ENCODE data around the gene SORL1.

SORL1 gene

DNA sequence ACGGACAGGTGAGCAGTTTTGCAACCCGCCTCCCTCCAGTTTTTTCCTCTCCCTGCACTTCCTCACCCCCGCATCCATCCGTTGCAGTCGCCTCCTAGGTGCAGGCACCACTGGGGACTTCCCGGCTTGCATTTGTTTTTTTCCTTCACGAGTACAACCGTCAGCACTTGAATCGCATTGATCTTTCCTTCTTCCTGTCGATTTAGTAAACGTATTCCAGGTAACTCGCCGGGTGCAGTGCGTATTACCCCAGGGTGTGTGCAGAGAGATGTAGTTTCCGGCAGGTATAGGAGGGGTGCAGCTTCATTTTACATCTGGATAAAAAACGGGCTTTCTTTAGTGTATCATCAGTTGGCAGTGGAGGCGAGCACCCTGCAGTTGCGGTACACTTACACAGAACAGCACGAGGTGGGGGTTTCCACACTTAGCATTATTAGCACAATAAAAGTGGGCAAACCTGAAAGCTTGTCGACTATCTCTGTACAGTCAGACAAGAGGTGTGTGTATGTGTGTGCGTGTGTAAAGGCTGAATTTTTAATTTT is 566 bp downstream of the SORL1 start, which contains the start of gene SORL1-AS1:
SORL1-AS1 (minus strand) TSS at position 359 of the 542 bp plus-strand sequence.
- no peak for DNase-seq

DNA sequence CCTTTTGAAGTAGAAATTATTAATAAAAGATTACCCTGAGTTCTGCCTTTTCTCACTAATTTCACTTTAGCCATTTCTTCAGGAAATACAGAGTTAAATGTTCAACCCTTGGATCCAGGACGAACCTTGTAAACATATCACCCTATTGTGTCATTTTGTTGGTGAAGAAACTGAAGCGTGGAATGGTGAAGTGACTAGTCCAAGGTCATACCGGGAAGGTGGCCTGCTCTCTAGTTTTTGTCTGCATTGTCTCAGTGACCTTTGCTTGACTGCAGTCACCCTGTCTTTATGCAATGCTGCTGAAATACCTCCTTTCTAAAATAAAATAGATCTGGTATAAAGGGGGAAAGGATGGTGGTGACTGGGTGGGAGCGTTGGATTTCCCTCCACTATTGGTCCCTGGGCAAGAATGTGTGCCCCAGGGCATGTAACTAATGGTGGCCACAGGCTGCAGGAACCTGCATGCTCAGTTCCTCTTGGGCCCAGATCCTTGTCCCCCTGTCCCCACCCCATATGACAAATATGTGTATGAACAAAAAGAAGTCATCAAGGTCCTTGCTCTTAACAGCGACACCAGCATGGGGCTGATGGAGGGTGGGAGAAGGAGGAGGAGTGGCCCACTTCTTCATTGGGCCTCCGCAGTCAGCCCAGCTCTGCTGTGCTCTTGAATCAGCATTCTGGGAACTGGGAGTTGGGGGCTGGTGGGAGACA is 1.6 kb downstream of the SORL1 start:
- DNase-seq: no peak

DNA sequence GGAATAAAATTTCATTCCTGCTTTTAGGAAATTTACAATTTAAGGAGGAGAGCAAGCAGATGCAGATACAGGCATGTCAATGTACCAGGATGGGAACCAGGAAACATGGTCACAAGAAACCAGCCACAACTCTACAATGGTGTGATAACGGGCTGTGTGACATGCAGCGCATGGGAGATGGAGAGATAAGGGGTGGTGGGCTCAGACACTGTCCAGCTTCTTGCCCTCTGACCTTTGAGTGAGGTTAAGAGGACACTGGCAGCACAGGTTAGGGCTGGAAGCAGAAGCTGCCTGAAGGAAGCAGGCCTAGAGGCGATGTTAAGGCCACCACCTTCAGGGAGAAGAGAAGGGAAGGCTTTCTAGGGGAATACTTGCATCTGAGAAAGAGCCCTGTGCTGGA is 3.0 kb downstream of the SORL1 start:
- no peak for DNase-seq

DNA sequence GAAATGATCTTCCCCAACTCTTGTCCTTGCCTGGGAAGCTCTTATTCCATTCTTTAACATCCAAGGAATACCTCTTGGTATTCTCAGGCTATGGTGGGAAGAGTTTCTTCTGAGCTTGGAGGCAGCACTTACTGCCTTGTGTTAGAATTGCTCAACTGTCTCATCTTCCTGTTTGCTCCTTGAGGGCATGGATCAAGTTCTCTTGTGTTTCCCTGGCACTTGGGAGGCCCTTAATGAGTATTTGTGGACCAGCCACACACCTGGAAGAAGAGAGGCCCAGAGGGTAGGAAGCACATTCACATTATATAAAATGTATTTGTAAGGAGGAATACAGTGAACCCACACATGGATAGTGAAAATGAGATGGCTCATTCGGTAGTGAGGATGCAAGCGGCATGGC is 4.0 kb downstream of the SORL1 start:
- DNase-seq: no peak

DNA sequence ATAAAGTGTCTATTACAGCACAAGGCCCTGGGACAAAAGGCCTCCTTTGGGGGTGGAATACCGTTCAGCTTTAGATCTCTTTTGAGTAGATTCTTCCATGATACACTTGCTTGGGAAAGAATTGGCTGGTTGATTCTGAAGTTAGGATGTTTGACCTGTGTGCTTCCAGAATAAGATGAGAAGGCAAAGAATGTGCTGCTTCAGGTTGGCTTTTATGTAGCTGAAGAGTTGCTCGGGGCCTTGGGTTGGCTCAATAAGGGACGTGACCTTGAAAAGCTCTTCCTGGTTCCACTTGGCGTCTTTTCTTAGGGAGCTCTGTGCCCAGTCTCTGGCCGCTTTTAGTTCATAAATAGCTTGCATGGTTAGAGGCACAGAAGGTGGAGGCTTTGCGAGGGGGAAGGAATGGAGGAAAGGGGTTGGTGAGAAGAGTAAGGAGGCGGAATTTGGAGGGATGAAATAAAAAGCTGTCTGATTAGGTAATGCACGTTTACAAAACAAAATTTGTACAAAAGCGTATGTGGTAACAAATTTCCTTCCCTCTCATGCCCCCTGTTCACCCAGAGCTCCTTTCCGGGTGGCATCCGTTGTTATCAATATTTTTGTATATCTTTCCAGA is 4.8 kb downstream of the SORL1 start:
- DNase-seq: no peak

DNA sequence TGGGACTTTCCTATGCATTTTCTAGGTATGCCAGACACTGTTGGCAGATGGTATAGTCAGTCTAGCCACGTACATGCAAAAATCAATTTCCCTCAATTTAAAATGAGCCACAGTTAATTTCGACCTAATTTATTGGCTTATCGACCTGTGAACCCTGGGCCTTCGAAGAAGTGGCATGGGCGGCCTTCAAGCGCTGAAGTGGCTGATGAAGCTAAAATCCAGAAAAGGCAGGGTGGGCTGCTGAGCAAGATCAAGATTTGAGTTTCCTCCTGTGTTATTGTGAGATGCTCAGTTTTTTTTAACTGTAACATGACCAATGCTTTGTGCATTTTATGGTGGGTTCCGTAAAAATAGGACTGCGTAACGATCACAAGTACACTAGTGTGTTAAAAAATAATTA is 6.4 kb downstream of the SORL1 start:
- DNase-seq: no peak

DNA sequence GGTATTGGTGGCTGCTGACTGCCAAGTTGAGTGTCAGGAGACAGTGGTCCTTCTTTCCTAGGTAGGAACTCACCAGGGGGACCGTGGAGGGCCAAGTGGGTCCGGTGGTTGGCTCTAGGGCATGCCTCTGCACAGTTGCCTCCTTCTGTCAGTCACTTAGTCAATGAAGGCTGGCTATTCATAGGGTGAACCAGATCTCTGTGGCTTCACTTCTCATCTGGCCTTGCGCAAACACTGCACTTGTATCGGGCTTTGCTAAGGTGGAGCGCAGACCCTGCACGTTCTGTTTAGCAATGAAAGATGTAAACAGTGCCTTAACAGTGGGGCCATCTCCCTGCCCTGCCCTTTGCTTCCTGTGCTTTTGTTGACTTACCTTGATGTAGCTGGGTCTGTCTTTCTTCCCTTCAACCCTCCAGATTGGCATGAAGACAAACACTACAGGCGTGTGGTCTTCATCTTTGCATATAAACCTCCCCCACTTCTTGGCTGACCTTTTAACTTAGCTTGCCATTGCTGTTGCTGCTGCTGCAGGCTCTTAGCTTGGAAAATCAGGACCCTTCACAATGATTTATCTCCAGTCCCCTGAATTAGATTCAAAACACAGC is 7.4 kb downstream of the SORL1 start:
- DNase-seq: no peak

DNA sequence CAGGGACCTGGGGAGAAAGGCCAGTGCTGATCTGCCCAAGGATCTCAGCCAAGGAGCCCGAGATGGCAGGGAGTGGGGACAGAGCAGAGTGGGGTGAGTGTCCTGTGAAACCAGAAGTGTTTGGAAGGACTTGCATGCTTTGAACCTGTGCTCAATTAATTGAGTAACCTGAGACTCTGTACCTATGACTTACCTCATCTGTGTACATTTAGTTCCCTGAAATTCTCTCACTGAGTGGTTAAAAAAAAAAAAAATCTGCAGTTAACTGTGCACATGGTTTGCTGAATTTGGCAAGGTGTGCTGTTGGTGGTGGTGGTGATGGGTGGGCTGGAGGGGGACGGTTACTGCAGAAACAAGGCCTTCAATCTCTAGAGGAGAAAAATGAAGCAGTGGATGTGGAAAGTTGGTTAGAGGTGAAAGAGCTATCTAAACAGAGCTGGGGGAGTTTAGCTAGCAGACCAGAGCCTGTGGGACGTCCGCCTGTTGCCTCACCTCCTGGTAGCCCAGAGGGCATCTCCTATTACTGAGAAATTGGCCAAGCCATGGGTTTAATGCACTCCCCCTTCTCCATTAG is 8.9 kb downstream of the SORL1 start:
- DNase-seq: no peak

DNA sequence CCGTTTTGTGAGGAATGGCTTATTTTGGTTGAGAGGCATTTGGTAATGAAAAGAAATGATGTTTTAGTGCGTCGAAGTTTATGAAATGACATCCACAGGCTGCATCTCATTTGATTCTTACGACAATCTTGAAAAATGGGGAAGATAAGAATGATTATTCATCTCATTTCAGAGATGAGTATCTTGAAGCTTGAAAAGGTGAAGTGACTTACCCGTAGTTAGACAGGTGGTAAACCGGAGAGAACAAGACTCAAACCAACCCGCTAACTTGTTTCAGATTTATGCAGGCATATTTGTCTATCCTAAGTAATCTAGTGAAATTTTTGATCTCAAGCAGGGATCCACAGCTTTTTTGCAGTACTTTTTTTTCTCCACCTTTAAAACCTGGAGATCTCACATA is 9.7 kb downstream of the SORL1 start:
- DNase-seq: no peak

DNA sequence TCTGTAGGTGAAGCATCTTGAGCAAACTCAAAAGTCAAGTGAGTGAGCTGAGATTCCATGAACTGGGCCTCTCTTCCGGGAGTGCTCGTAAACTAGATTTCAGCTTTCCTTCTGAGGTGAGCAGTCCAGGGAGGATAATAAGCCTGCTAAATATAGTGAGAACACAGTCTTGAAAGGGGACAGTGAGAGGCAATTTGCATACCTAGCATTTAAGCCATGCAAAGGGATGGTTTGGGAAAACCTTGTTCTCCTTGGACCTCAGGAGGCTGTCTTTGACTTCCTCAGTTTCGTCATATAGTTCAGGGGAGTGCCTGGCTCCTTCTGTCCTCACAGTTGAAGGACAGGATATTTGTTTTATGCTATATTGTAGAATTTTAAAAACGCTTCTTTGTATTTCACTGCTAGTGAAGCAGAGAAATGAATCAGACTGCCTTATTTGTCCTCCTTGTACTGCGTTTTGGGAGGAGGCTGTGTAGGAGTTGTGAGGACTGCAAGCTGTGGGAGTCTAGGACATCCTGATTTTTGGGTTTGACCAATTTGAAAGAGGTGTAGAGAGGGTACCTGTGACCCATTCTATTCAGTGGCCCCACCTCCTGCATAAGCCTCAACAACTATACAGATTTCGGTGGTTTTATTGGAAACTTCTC is 11.7 kb downstream of the SORL1 start:
- no peak for DNase-seq

DNA sequence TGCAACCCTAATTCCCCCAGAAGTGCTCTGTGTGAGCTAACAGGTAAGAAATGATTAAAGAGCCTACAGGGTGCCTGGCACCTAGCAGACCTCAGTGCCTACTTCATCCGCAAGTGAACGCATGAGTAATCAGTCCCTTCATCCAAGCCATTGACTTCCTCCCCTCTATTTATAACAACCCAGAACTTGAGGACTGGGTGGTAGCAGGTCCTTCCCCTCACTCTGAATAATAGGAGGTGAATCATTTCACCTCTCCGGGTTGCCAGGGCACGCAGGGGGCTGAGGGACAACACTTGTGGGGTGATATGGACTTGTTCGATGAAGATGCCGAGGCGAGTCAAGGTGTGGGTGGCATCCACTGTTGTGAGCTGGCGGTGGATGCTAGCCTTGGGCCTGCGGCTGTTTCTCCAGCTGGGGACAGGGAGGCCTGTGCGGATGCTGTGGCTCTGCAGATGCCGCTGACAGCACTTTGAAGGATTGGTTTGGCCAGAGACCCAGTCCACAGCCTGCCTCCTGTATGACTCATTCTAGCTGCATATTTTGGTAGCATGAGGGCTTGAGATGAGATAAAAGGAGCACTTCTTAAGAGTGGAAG is 12.3 kb downstream of the SORL1 start:
- DNase-seq: no peak

DNA sequence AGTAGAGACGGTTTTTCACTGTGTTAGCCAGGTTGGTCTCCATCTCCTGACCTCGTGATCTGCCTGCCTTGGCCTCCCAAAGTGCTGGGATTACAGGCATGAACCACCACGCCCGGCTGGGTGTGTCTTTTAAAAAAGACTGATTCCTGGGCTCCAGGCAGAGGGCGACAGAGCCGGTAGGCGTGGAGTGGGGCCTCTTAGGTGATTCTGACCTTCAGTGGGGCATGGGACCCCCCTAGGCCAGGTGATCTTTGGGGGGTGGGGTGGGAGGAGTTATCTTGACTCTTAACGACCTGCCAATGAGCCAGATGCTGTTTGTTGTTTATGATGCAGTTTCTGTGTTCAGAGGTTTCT is 13.6 kb downstream of the SORL1 start:
- no peak for DNase-seq

DNA sequence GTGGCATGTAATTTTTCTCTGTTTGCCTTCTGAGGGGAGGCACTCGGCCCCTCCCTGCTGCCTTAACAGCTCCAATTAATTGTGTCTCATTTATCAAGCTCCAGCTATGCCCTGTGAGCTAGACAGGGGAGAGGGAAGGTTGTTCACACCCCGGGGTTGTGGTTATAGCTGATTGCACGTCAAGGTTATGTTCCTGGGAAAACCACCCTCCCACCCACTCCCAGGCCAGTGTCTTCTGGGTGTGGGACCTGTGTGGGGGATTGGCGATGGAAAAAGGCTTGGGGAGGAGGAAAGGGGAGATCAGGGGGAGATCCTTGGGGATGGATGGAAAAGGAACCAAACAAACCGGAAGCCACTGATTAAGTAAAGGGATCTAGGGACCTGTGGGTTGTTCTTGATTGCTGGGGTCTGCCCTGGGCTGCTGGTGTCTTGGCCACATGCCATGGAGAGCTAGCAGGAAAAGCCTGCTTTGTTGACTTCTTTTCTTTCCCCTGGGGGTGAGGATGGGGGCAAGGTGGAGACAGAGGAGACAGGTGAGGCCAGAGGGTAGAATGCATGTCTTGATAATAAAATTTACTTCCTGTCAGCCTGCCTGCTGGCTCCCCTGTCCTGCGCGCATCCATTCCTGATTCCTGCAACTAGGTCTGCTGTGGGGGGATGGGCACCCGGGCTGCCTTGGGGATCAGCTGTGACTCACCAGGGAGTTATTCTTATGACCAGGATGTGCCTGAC is 14.1 kb downstream of the SORL1 start:
- no peak for DNase-seq

DNA sequence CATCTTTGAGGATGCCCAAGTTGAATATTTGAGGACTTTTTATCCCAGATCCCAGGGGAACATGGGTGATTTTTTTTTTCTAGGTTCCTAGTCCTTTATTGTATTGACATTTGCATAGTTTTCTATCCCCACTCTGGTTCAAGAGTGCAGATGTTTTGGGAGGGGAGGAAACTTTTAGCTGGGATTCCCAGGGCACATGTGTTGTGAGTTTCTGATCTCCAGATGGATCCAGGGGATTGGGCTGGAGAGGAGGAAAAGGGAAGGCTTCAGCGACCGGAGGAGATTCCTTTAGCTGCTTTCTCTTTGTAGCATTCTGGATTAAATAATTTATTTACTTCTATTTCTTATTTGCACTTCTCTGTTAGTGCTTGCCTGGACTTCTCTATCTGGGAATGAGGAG is 15.4 kb downstream of the SORL1 start:
- DNase-seq: no peak

DNA sequence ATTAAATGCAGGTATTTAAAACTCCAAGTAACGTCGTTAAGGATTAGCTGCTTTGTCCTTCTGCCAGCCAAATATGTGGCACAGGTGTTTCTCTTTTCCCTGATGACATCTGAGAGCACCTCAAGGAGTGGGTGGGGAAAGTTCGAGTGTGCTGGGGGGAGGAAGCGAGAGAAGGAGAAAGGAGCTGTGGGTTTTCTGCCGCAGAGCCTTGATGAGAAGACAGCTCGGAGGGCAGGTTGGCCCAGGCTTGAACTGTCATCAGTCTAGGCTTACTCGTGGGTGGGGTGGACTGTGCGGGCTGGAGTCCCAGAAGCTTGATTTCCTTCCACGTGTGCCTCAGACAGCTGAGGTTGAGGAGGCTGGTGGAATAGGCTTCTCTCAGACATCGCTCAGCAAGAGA is 15.9 kb downstream of the SORL1 start:
- DNase-seq: no peak

DNA sequence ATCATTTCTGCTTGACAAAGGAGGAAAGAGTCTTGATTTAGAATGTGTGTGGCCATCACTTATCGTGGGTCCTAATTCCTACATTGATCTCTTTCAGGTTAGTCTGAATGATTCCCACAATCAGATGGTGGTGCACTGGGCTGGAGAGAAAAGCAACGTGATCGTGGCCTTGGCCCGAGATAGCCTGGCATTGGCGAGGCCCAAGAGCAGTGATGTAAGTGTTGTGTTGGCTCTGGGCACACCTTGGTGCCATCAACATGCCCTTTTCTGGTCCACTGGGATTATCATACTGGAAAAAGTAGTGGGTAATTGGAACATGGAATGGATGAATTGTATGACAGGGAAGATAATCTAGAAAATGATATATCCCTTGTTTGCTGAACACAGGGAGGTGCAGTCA is 17.8 kb downstream of the SORL1 start:
- no peak for DNase-seq

DNA sequence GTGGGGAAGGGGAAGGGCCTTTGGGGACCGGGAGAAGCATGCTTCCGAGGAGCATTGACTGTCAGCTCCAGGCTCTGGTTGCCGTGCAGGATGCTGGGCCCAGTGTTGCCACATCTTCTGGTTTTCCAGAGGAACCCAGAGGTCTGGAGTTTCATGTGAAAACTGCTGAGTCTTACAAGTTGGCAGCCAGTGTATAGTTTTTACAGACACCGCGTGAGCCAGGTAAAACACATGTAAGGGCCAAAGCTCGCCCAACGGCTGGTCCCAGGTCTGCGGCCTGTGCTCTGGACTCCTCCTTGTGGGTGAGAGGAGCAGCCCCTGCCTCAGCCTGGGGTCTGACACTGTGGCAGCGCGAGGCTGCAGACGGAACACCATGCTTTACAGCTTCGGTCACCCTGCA is 19.1 kb downstream of the SORL1 start:
- DNase-seq: no peak

DNA sequence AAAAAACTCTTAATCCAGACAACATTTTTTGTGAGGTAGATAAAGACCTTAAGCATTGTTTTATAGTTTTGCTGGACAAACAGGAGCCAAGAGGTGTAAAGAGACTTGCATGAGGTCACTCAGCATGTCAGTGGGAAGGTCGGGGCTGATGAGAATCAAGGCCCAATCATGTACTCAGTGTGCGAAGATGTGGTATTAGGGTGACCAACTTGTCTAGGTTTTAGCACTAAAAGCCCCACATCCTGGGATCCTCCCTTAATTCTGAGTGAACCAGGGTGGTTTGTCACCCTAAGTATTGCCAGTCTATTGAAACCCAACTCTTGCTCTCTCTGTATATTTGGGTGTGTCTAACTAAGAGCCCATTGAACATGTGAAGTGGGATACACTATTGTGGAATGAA is 20.2 kb downstream of the SORL1 start:
- no peak for DNase-seq

DNA sequence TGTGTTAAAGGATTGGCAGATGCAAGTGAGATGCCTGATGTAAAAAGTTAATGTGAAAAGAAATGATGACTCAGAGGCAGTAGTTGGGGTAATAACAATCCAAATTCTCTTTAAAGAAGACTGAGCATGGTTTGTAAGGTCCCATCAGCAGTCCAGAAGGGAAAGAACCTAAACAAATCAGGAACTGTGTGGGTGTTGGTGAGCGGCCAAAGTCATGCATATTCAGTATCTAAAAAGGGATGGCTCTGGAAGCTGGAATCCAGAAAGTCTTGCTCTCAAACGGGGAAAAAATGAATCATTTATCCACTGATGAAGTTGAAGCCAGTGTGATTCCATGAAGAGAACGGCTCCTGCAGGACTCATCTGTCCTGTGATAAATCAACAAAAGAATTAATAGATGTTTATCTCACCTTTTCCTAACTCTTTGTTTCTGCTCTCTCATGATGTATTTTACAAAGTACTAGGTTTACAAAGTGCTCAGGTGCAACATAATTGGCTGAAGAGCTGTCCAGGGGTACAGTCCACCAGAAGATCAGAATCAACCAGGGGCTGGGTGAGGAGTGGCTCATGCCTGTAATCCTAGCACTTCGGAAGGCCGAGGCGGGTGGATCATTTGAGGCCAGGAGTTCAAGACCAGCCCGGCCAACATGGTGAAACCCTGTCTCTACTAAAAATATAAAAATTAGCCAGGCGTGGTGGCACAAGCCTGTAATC is 21.1 kb downstream of the SORL1 start:
- DNase-seq: no peak

DNA sequence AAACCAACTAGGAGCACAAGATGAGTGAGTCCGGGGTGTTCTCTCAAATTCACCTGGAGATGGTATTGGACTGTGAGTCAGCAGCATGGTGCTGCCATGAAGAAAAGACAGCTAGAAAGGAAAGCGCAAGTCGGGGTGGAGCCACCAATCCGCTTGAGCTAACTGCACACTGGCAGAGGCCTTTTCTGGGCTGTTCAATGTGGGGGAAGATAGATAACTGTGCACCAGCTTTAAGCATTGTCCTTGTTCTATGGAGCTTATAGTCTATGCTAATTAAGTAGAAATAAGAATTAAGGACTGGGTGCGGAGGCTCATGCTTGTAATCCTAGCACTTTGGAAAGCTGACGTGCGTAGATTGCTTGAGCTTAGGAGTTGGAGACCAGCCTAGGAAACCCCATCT is 22.6 kb downstream of the SORL1 start:
- no peak for DNase-seq

DNA sequence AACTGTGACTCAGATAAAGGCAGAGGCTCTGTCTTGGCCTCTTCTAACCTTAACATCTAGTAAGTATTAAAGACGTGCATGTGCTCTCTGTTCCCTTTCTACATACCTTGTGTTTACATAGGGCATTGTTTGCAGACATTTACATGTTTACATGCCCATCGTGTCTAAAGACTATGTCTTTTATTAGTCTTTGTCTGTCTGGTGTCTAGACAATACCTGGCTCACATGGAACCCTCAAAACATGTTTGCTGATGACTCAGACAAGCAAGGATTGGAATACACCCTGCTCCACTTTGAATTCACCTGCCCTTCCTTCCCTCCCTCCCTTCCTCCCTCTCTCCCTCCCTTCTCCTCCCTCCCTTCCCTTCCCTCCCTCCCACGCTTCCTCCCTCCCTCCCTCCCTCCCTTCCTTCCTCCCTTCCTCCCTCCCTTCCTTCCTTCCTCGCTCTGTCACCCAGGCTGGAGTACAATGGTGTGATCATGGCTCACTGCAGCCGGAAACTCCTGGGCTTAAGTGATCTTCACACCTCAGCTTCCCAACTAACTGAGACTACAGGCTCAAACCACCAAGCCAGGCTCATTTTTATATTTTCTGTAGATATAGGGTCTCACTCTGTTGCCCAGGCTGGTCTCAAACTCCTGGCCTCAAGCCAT is 24.4 kb downstream of the SORL1 start:
- no peak for DNase-seq
